ENCODE results near the gene R3HCC1L. TPM values are rescaled to one million over a fixed set of nuclear protein-coding genes. Genes with fewer than 3 reads are reported as not detected.

R3HCC1L gene
- total RNA-seq, 2 donors from 2014 or later: 12.3 to 14.3 TPM

- H3K4me3 ChIP-seq: no peak overlapping the region
- no peaks in the 10 kb centered on the region for H3K9me3 ChIP-seq
- peaks cover 0 to 8% of the 10 kb centered on the region in 2 donors for H3K4me1 ChIP-seq (ENCODE audit: control insufficient read depth in 1 of 2, low read depth in 2 of 2)
- no peak for DNase-seq (ENCODE audit: low spot score)
- no peak overlapping the region for H3K27ac ChIP-seq
- H3K36me3 ChIP-seq: peaks cover 22% of the 10 kb centered on the region
- no peak for TF ChIP-seq CTCF (IDR thresholded peaks at IDR 0.05)
- H3K27me3 ChIP-seq (replicated peaks; ENCODE audit: insufficient read depth): no peaks in the 10 kb centered on the region
- ATAC-seq (ENCODE audit: insufficient number of reproducible peaks, low FRiP score, low read depth): no peak
These were observed 32.7 kb downstream of the R3HCC1L start for GRCh38 chr10:98167191-98167590.

GRCh38 chr10:98168147-98168546 is 33.7 kb downstream of the R3HCC1L start:
- no peak overlapping the region for H3K27ac ChIP-seq
- ATAC-seq (ENCODE audit: insufficient number of reproducible peaks, low FRiP score, low read depth) (no peak), DNase-seq (ENCODE audit: low spot score) (no peak)
- H3K36me3 ChIP-seq: peaks cover 22% of the 10 kb centered on the region
- H3K9me3 ChIP-seq: no peaks in the 10 kb centered on the region
- H3K4me3 ChIP-seq: no peak overlapping the region
- no peak for TF ChIP-seq CTCF (IDR thresholded peaks at IDR 0.05)
- H3K27me3 ChIP-seq (replicated peaks; ENCODE audit: insufficient read depth): no peaks in the 10 kb centered on the region
- peaks cover 0 to 14% of the 10 kb centered on the region in 2 donors for H3K4me1 ChIP-seq (ENCODE audit: control insufficient read depth in 1 of 2, low read depth in 2 of 2)

- ATAC-seq (ENCODE audit: insufficient number of reproducible peaks, low FRiP score, low read depth) (no peak), DNase-seq (ENCODE audit: low spot score) (no peak)
- peaks cover 0 to 14% of the 10 kb centered on the region in 2 donors for H3K4me1 ChIP-seq (ENCODE audit: control insufficient read depth in 1 of 2, low read depth in 2 of 2)
- H3K9me3 ChIP-seq: no peaks in the 10 kb centered on the region
- H3K27me3 ChIP-seq (replicated peaks; ENCODE audit: insufficient read depth): no peaks in the 10 kb centered on the region
- peaks cover 22% of the 10 kb centered on the region for H3K36me3 ChIP-seq
- no peak for TF ChIP-seq CTCF (IDR thresholded peaks at IDR 0.05)
- H3K4me3 ChIP-seq: no peak overlapping the region
- no peak overlapping the region for H3K27ac ChIP-seq
These were observed 34.3 kb downstream of the R3HCC1L start for GRCh38 chr10:98168766-98169165.

GRCh38 chr10:98169379-98169778 is 34.9 kb downstream of the R3HCC1L start:
- ATAC-seq (ENCODE audit: insufficient number of reproducible peaks, low FRiP score, low read depth) (no peak), DNase-seq (ENCODE audit: low spot score) (no peak)
- no peak overlapping the region for H3K27ac ChIP-seq

More at GRCh38 chr10:98169379-98169778, 34.9 kb downstream of the R3HCC1L start:
- no peaks in the 10 kb centered on the region for H3K9me3 ChIP-seq
- H3K27me3 ChIP-seq (replicated peaks; ENCODE audit: insufficient read depth): no peaks in the 10 kb centered on the region
- TF ChIP-seq CTCF (IDR thresholded peaks at IDR 0.05): no peak
- peaks cover 16% of the 10 kb centered on the region for H3K36me3 ChIP-seq
- no peak overlapping the region for H3K4me3 ChIP-seq
- peaks cover 0 to 14% of the 10 kb centered on the region in 2 donors for H3K4me1 ChIP-seq (ENCODE audit: control insufficient read depth in 1 of 2, low read depth in 2 of 2)

Data from thoracic aorta (tissue), 2 donors.